HCT116 (cell line): ENCODE measurements around the gene ZC3H12A. TPM values are rescaled to one million over a fixed set of nuclear protein-coding genes. Genes with fewer than 3 reads are reported as not detected.

Source experiments
- ATAC-seq: fragments of 200-7000 bp; cut with Tn5 transposase; 2 replicates; pipeline ENCODE4 v1.9.1; 2020; ENCODE audit warnings: mild to moderate bottlenecking, moderate library complexity
- BruUV-seq: library from RNA; stranded (reverse); fragments of 400-500 nt; replicated peaks from 2 replicates; lab custom pipeline; 2021; lab: Mats Ljungman, UMichigan
- CTCF ChIA-PET: fragments of 300-600 bp; sonication (Branson Sonifier 250); formaldehyde crosslinking; loops from one replicate; lab custom pipeline; 2021; ENCODE audit warnings: antibody characterized with exemption; lab: Charles Lee
- POLR2A ChIA-PET: fragments of 300-600, 350-600 bp; sonication (Branson Sonifier 250); formaldehyde crosslinking; loops from one replicate; lab custom pipeline; 2021; ENCODE audit warnings: antibody characterized with exemption; lab: Charles Lee
- RAD21 ChIA-PET, 2 experiments: fragments of 300-600 bp; sonication (Branson Sonifier 250); formaldehyde crosslinking; loops; one replicate each; lab custom pipeline; 2023; ENCODE audit warnings: low total read pairs in 2 of 2; ENCODE audit not compliant: uncharacterized antibody in 2 of 2, unreplicated experiment in 2 of 2, low non-redundant PET in 1 of 2; lab: Charles Lee
- DNase-seq: peaks from one replicate; pipeline ENCODE4 v3.0.0-alpha.2; 2010; ENCODE audit warnings: low read depth, low spot score
- H2AFZ ChIP-seq: fragments of 200-600 bp; shearing (Covaris generic), sonication (generic); 2 replicates; pipeline ENCODE4 v1.6.1; 2017; ENCODE audit warnings: low read depth, mixed run types, mixed read lengths, antibody characterized with exemption, low read length; ENCODE audit not compliant: poor library complexity, severe bottlenecking
- H3K27ac ChIP-seq: 2 replicates; pipeline ENCODE4 v1.5.1; 2012; ENCODE audit warnings: low read depth, low read length
- H3K27me3 ChIP-seq: fragments of 200-600 bp; sonication (generic); 2 replicates; pipeline ENCODE4 v1.6.1; 2016; ENCODE audit warnings: mixed run types, low read length, mixed read lengths; ENCODE audit not compliant: insufficient read depth
- H3K36me3 ChIP-seq, 2 experiments: fragments of 200-500 bp in 1 of 2; fragments of 200-600 bp in 1 of 2; sonication (Bioruptor generic) in 1 of 2; sonication (generic) in 1 of 2; 2 replicates each; pipeline versions ENCODE4 v1.5.1 to v1.6.1; 2014 to 2016; ENCODE audit warnings: low read length in 2 of 2, inconsistent platforms in 1 of 2, mixed read lengths in 1 of 2, mixed run types in 1 of 2; ENCODE audit not compliant: insufficient read depth in 2 of 2, control insufficient read depth in 1 of 2
- H3K4me1 ChIP-seq, 2 experiments: fragments of 200-600 bp in 1 of 2; sonication (generic) in 1 of 2; 2 replicates each; pipeline versions ENCODE4 v1.5.1 to v1.6.1; 2012 to 2017; ENCODE audit warnings: low read length in 2 of 2, inconsistent platforms in 1 of 2, mild to moderate bottlenecking in 1 of 2, mixed read lengths in 1 of 2, mixed run types in 1 of 2, moderate library complexity in 1 of 2; ENCODE audit not compliant: insufficient read depth in 2 of 2, control insufficient read depth in 1 of 2
- H3K4me2 ChIP-seq: fragments of 200-600 bp; sonication (generic); 2 replicates; pipeline ENCODE4 v1.6.1; 2017; ENCODE audit warnings: mixed run types, low read length, mixed read lengths
- H3K4me3 ChIP-seq, 2 experiments: fragments of 200-600 bp in 1 of 2; sonication (generic) in 1 of 2; replicated peaks in 1 of 2; 2 replicates each; pipeline ENCODE4 v1.5.1; 2011 to 2016; ENCODE audit warnings: low read length in 2 of 2, control low read depth in 1 of 2, low read depth in 1 of 2, mild to moderate bottlenecking in 1 of 2, mixed read lengths in 1 of 2, mixed run types in 1 of 2
- H3K79me2 ChIP-seq: fragments of 200-600 bp; sonication (generic); 2 replicates; pipeline ENCODE4 v1.6.1; 2017; ENCODE audit warnings: mild to moderate bottlenecking, mixed run types, low read length, moderate library complexity, mixed read lengths; ENCODE audit not compliant: insufficient read depth
- H3K9ac ChIP-seq: fragments of 200-600 bp; sonication (generic); 2 replicates; pipeline ENCODE4 v1.6.1; 2016; ENCODE audit warnings: low read length, mixed read lengths
- H3K9me2 ChIP-seq: fragments of 200-600 bp; sonication (generic), shearing (Covaris generic); 2 replicates; pipeline ENCODE4 v1.6.1; 2017; ENCODE audit warnings: mixed run types, mild to moderate bottlenecking, moderate library complexity; ENCODE audit not compliant: insufficient read depth
- H3K9me3 ChIP-seq, 2 experiments: fragments of 200-500 bp in 1 of 2; fragments of 200-600 bp in 1 of 2; sonication (Bioruptor generic) in 1 of 2; sonication (generic) in 1 of 2; 2 replicates each; pipeline ENCODE4 v1.6.1; 2014 to 2017; ENCODE audit warnings: low read length in 2 of 2, mixed read lengths in 2 of 2, inconsistent platforms in 1 of 2, low read depth in 1 of 2, mild to moderate bottlenecking in 1 of 2, mixed run types in 1 of 2, moderate library complexity in 1 of 2; ENCODE audit not compliant: control insufficient read depth in 1 of 2, insufficient read depth in 1 of 2
- H4K20me1 ChIP-seq: fragments of 200-600 bp; sonication (generic), shearing (Covaris generic); 2 replicates; pipeline ENCODE4 v1.6.1; 2017; ENCODE audit warnings: mixed run types, mild to moderate bottlenecking, moderate library complexity; ENCODE audit not compliant: insufficient read depth
- CEBPB ChIP-seq: IDR thresholded peaks from 2 replicates; pipeline ENCODE4 v1.6.1; 2012; ENCODE audit warnings: low read depth
- ELF1 ChIP-seq: IDR thresholded peaks from 2 replicates; pipeline ENCODE4 v1.6.1; 2012; ENCODE audit warnings: low read depth, borderline replicate concordance
- FOSL1 ChIP-seq: IDR thresholded peaks from 2 replicates; pipeline ENCODE4 v1.6.1; 2012; ENCODE audit warnings: low read depth
- POLR2A ChIP-seq: IDR thresholded peaks from 2 replicates; pipeline ENCODE4 v1.7.0; 2011; ENCODE audit warnings: borderline replicate concordance; ENCODE audit not compliant: insufficient read depth, insufficient read length; ENCODE audit errors: extremely low read depth
- POLR2AphosphoS5 ChIP-seq: IDR thresholded peaks from 2 replicates; pipeline ENCODE4 v1.6.1; 2011; ENCODE audit warnings: mild to moderate bottlenecking, low read depth, low read length, moderate library complexity
- SIN3A ChIP-seq: IDR thresholded peaks from 2 replicates; pipeline ENCODE4 v1.6.1; 2012; ENCODE audit warnings: low read depth
- SP1 ChIP-seq: IDR thresholded peaks from 2 replicates; pipeline ENCODE4 v1.6.1; 2012; ENCODE audit warnings: low read depth
- ZFX ChIP-seq: fragments of 450-650 bp; IDR thresholded peaks from 2 replicates; pipeline ENCODE4 v1.6.1; 2017
- ZNF274 ChIP-seq: fragments of 200-500 bp; sonication (Bioruptor generic); IDR thresholded peaks from 2 replicates; pipeline ENCODE4 v1.6.1; 2014; ENCODE audit warnings: mild to moderate bottlenecking, low read depth, low read length, inconsistent platforms
- intact Hi-C: fragments of 100-400 bp; cut with micrococcal nuclease; formaldehyde crosslinking; loops from 2 replicates; pipeline ENCODE4 v1.10.0; 2022
- total RNA-seq: library from RNA; stranded (reverse); gene quantifications from one replicate; pipeline ENCODE4 v1.2.1, GENCODE V29; 2021; ENCODE audit not compliant: unreplicated experiment
- TF ChIP-seq, protein P1 (sequence below), 3 experiments: fragments of 200-600 bp in 1 of 3; sonication (generic) in 1 of 3; IDR thresholded peaks in 2 of 3; conservative IDR thresholded peaks in 1 of 3; 2 replicates each; pipeline ENCODE4 v1.5.1; 2012 to 2017; ENCODE audit warnings: low read depth in 2 of 3, low read length in 2 of 3, antibody characterized with exemption in 1 of 3, borderline replicate concordance in 1 of 3, control low read depth in 1 of 3, mild to moderate bottlenecking in 1 of 3, mixed read lengths in 1 of 3, mixed run types in 1 of 3, moderate library complexity in 1 of 3; ENCODE audit not compliant: insufficient read depth in 1 of 3
- TF ChIP-seq, protein P2 (sequence below): IDR thresholded peaks from 2 replicates; pipeline ENCODE4 v1.6.1; 2012; ENCODE audit warnings: low read depth

Gene ZC3H12A
- total RNA-seq, 1 experiment from 2014 or later = 10.6 TPM

DNA sequence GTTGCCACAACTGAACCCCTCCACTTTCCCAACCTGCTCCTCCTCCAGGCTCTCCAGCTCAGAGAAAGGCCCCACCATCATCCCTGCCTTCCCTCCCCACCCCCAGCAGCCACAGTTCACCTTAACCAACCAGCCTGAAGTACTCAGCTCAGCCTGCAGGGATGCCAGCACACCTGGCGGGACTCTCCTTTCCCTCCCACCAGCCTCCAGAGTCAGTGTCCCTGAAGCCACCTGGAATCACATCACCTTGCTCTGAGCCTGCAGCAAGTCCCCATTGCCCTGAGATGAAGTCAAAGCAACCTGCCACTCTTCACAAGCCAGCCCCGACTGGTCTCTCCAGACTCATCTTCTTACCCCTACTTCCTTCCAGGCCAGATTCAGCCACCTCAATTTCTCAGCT, 26.2 kb upstream of the ZC3H12A start:
- H3K4me2 ChIP-seq = no peak overlapping the region
- ChIA-PET RAD21 (no interaction called here), CTCF (no interaction called here), POLR2A (no interaction called here)
- no peak overlapping the region for H3K9ac ChIP-seq
- no peak for TF ChIP-seq ZFX
- TF ChIP-seq, protein P1, sequence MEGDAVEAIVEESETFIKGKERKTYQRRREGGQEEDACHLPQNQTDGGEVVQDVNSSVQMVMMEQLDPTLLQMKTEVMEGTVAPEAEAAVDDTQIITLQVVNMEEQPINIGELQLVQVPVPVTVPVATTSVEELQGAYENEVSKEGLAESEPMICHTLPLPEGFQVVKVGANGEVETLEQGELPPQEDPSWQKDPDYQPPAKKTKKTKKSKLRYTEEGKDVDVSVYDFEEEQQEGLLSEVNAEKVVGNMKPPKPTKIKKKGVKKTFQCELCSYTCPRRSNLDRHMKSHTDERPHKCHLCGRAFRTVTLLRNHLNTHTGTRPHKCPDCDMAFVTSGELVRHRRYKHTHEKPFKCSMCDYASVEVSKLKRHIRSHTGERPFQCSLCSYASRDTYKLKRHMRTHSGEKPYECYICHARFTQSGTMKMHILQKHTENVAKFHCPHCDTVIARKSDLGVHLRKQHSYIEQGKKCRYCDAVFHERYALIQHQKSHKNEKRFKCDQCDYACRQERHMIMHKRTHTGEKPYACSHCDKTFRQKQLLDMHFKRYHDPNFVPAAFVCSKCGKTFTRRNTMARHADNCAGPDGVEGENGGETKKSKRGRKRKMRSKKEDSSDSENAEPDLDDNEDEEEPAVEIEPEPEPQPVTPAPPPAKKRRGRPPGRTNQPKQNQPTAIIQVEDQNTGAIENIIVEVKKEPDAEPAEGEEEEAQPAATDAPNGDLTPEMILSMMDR (IDR thresholded peaks at IDR 0.05 in 2 of 3, conservative IDR thresholded peaks at IDR 0.05 in 1 of 3; ENCODE audit: borderline replicate concordance in 1 of 3, insufficient read depth in 1 of 3, low read depth in 2 of 3, low read length in 2 of 3) = peak in 1 of 3 experiments; percentile 26; a peak in 1 of 6 replicates
- no TSS peak for BruUV-seq
- DNase-seq (no peak), ATAC-seq (peak; percentile 65)
- H3K27me3 ChIP-seq = peaks cover under 1% of the 10 kb centered on the region; the same call in 1 of the 2 replicates
- no peaks in the 10 kb centered on the region for H3K9me2 ChIP-seq
- H3K4me3 ChIP-seq = no peak overlapping the region
- H2AFZ ChIP-seq = no peak overlapping the region
- H3K79me2 ChIP-seq = no peaks in the 10 kb centered on the region
- H3K9me3 ChIP-seq = no peaks in the 10 kb centered on the region
- H3K27ac ChIP-seq = no peak overlapping the region
- H3K36me3 ChIP-seq = no peaks in the 10 kb centered on the region
- H3K4me1 ChIP-seq = peaks cover 5 to 23% of the 10 kb centered on the region in 2 experiments; a peak in 3 of 4 replicates
- H4K20me1 ChIP-seq = no peaks in the 10 kb centered on the region
- intact Hi-C loops = no loop called here

DNA sequence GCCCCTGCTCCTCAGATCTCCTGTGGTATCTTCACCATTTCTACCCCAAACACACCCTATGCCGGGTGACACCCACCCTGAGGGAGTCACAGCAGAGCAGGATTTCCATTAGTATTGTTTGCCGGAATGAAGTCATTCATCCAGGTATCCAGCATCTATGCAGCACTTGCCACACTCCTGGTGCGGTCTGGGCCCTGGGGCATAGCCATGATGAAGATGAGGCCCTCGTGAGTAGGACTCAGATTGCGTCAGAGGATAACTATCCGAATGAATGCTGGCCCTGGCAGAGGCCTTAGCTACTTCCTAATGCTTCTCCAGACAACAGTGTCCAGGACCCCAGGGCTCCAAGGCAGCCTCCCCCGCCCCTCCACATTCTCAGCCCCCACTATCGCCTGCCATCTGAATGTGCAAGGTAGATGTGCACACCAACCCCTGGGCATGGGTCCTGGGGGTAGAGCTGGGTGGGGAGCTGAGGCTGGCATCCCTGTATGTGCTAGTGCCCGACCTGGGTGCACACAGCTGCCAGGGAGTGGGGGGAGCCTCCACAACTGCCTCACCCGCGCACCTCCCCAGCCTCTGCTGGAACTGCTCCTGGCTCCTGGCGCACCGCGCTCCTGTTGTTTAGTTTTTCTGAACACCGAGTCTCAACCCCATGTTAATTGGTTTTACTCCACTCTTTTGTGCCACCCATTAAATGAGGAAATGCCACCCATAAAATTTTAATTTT, 25.5 kb upstream of the ZC3H12A start:
- Histone ChIP-seq H3K4me3 (no peak overlapping the region), H3K27ac (no peak overlapping the region), H3K9me2 (no peaks in the 10 kb centered on the region), H3K4me1 (peaks cover 5 to 23% of the 10 kb centered on the region in 2 experiments; a peak in 3 of 4 replicates), H3K9ac (no peak overlapping the region), H3K79me2 (no peaks in the 10 kb centered on the region), H3K4me2 (no peak overlapping the region)
- BruUV-seq = no TSS peak
- RAD21 ChIA-PET = interaction anchor here in 1 of 2 experiments (1.3 kb wide), 1 partner anchor 39 kb away, joined by 5 read pairs; no protein-coding TSS in a partner anchor
- ATAC-seq = no peak
- TF ChIP-seq, protein P1 (IDR thresholded peaks at IDR 0.05 in 2 of 3, conservative IDR thresholded peaks at IDR 0.05 in 1 of 3; ENCODE audit: borderline replicate concordance in 1 of 3, insufficient read depth in 1 of 3, low read depth in 2 of 3, low read length in 2 of 3) = no peak
- TF ChIP-seq POLR2AphosphoS5 (no peak), ZNF274 (no peak), SIN3A (no peak), FOSL1 (no peak), CEBPB (no peak), SP1 (no peak), POLR2A (no peak), ELF1 (no peak)
- TF ChIP-seq, protein P2, sequence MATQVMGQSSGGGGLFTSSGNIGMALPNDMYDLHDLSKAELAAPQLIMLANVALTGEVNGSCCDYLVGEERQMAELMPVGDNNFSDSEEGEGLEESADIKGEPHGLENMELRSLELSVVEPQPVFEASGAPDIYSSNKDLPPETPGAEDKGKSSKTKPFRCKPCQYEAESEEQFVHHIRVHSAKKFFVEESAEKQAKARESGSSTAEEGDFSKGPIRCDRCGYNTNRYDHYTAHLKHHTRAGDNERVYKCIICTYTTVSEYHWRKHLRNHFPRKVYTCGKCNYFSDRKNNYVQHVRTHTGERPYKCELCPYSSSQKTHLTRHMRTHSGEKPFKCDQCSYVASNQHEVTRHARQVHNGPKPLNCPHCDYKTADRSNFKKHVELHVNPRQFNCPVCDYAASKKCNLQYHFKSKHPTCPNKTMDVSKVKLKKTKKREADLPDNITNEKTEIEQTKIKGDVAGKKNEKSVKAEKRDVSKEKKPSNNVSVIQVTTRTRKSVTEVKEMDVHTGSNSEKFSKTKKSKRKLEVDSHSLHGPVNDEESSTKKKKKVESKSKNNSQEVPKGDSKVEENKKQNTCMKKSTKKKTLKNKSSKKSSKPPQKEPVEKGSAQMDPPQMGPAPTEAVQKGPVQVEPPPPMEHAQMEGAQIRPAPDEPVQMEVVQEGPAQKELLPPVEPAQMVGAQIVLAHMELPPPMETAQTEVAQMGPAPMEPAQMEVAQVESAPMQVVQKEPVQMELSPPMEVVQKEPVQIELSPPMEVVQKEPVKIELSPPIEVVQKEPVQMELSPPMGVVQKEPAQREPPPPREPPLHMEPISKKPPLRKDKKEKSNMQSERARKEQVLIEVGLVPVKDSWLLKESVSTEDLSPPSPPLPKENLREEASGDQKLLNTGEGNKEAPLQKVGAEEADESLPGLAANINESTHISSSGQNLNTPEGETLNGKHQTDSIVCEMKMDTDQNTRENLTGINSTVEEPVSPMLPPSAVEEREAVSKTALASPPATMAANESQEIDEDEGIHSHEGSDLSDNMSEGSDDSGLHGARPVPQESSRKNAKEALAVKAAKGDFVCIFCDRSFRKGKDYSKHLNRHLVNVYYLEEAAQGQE = no peak
- TF ChIP-seq, all 23 proteins: peak for 0
- POLR2A ChIA-PET = no interaction called here
- no peaks in the 10 kb centered on the region for H4K20me1 ChIP-seq
- intact Hi-C loops = no loop called here
- no peak for DNase-seq
- no peaks in the 10 kb centered on the region for H3K9me3 ChIP-seq
- H3K27me3 ChIP-seq = no peaks in the 10 kb centered on the region
- CTCF ChIA-PET = no interaction called here
- H2AFZ ChIP-seq = no peak overlapping the region
- no peaks in the 10 kb centered on the region for H3K36me3 ChIP-seq
